Heart right ventricle (tissue), 16 donors: ENCODE measurements around the gene ARHGAP22. TPM values are rescaled to one million over a fixed set of nuclear protein-coding genes. Genes with fewer than 3 reads are reported as not detected.

Source experiments
- ATAC-seq, 8 donors: fragments of 200-7000 bp; cut with Tn5 transposase; one replicate each; pipeline ENCODE4 v1.9.1; 2020; ENCODE audit warnings: mild to moderate bottlenecking in 8 of 8, moderate library complexity in 8 of 8, moderate number of reproducible peaks in 1 of 8
- DNase-seq, 2 donors: peaks; one replicate each; pipeline ENCODE4 v3.0.0-alpha.2; 2020
- H3K27ac ChIP-seq, 10 donors: fragments of 200-600 bp; sonication (generic) in 2 of 10; one replicate each; pipeline versions ENCODE4 v1.5.0 to v1.8.0; 2020 to 2022; ENCODE audit warnings: mild to moderate bottlenecking in 3 of 10
- H3K27me3 ChIP-seq, 7 donors: fragments of 200-600 bp; one replicate each; pipeline ENCODE4 v1.8.0; 2021 to 2022; ENCODE audit warnings: mild to moderate bottlenecking in 2 of 7
- H3K36me3 ChIP-seq, 9 donors: fragments of 200-600 bp; sonication (generic) in 1 of 9; one replicate each; pipeline versions ENCODE4 v1.5.0 to v1.8.0; 2020 to 2022; ENCODE audit warnings: mild to moderate bottlenecking in 2 of 9
- H3K4me1 ChIP-seq, 9 donors: fragments of 200-600 bp; sonication (generic) in 1 of 9; one replicate each; pipeline versions ENCODE4 v1.5.0 to v1.8.0; 2020 to 2022; ENCODE audit warnings: mild to moderate bottlenecking in 4 of 9
- H3K4me3 ChIP-seq, 10 donors: fragments of 200-600 bp; sonication (generic) in 2 of 10; one replicate each; pipeline versions ENCODE4 v1.5.0 to v1.8.0; 2020 to 2022; ENCODE audit warnings: mild to moderate bottlenecking in 7 of 10, moderate library complexity in 2 of 10
- H3K9me3 ChIP-seq, 11 donors: fragments of 200-600 bp in 10 of 11; sonication (generic) in 2 of 11; one replicate each; pipeline versions ENCODE4 v1.5.0 to v1.8.0; 2013 to 2022; ENCODE audit warnings: mild to moderate bottlenecking in 2 of 11, control low read depth in 1 of 11, moderate library complexity in 1 of 11
- CTCF ChIP-seq, 9 donors: fragments of 200-600 bp; sonication (generic) in 2 of 9; IDR thresholded peaks; one replicate each; pipeline versions ENCODE4 v1.5.0 to v1.8.0; 2021 to 2022; ENCODE audit warnings: antibody characterized with exemption in 9 of 9, mild to moderate bottlenecking in 5 of 9, moderate library complexity in 1 of 9
- WGBS, 2 donors: extraction: QIAGEN DNeasy Blood & Tissue Kit; methylation state at CpG; one replicate each; pipeline ENCODE4 v1.1.7; 2013; ENCODE audit warnings: inconsistent platforms in 1 of 2; 5-methylcytosine and 5-hydroxymethylcytosine counted together
- intact Hi-C, 10 donors: fragments of 100-400 bp; cut with DNase I; formaldehyde crosslinking; loops; one replicate each; pipeline versions ENCODE4 v1.11.1 to v1.14.2; 2022
- polyA plus RNA-seq, 2 donors: library from polyadenylated mRNA; stranded (reverse); fragments of 200-250 nt; gene quantifications; one replicate each; pipeline ENCODE4 v1.2.3, GENCODE V29; 2013
- total RNA-seq, 10 donors: library from RNA; stranded (reverse); fragmentation: NEBNext Ultra II Directional in 3 of 10; extraction: Animal tissue kit (Norgen Biotek cat#: 25700) in 3 of 10; gene quantifications; one replicate each; pipeline versions ENCODE4 v1.2.1 to v1.2.4, GENCODE V29; 2021 to 2023
- donor health status: Arrhythmogenic right ventricular cardiomyopathy.
- donor health status: ischemic (EF 13 %, LVEDD 7.1; RV severe dilation, severe dysfunction).
- donor health status: healthy with polysubstance abuse.
- donor health status: DM: no; HTN: yes; CAD: no.
- donor health status: DM: no; HTN: no; CAD: no.
- donor health status: ischemic (EF 25% LVEDD 6.9; RV normal size, moderate dysfunction).
- donor health status: ischemic (EF 25% LVEDD 5.7; RV mildly dilated, moderate dysfunction).
- donor health status: healthy.
- donor health status: DM: yes; HTN: yes; CAD: no.
- donor health status: Ischemic cardiomyopathy.
- donor health status: ischemic (EF 35%, LVEDD 5.7; RV mildly dilated, moderate dysfunction).
- donor health status: nonischemic (EF 11% LVEDD 7.7; RV severe dilation, severe dysfunction).
- donor health status: DM: yes; HTN: yes; CAD: no.
- donor health status: PGD.
- donor health status: ischemic (EF 29% LVEDD 5.4; RV normal size, mild dysfunction).
- donor health status: nonischemic (EF 23%, LVEDD 6.1; RV moderate dilation, normal function).

ARHGAP22 gene
- total and polyA plus RNA-seq, 12 donors = 1.5 to 9.3 (median 2.8) TPM

GRCh38 chr10:48523820-48524758, 80.8 kb downstream of the ARHGAP22 start:
- H3K27me3 ChIP-seq = peaks cover 0 to 40% (median 14%) of the 10 kb centered on the region in 7 donors
- intact Hi-C loops = no loop called here
- DNase-seq (no peak), ATAC-seq (peak in 6 of 8 donors; percentile 15 to 52 (median 39))
- 5% methylated on average over 92 to 93 of the region's 93 CpGs for WGBS, 2 donors
- peak overlapping the region; percentile 30 to 62 (median 53) for H3K4me3 ChIP-seq
- H3K9me3 ChIP-seq = no peaks in the 10 kb centered on the region
- H3K4me1 ChIP-seq = peaks cover 0 to 36% (median 10%) of the 10 kb centered on the region in 9 donors
- peak; percentile 13 to 68 (median 56) for TF ChIP-seq CTCF (IDR thresholded peaks at IDR 0.05)
- no peaks in the 10 kb centered on the region for H3K36me3 ChIP-seq
- H3K27ac ChIP-seq = no peak overlapping the region

DNA sequence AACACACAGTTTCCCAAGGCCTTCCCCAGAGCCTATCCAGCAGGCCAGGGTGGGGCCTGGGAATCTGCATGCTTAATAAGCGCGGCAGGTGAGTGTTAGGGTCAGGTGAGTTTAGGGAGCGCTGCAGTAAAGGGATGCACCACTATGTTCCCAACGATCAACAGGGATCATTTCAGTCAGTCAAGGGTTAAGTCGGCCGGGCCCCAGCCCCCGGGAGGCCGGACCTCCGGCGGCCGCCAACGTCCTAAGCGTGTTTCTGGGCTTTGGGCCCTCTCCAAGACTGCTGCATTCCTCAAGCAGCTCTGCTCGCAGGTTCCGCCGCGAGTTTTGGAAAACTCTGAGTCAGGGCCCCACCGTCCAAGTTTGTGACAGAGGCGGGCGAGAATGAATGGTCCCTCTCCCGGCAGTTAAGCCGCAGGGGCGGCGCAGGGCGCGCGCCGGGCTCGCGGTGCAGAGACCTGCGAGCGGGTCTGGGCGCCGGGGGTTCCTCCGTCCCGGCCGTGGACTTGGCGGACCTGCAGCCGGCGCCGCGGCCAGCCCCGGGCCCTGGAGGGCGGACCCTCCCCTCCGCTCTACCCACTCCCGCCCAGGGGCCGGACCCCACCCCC, 81.6 kb downstream of the ARHGAP22 start:
- H3K27ac ChIP-seq = no peak overlapping the region
- peak; percentile 48 to 57 for DNase-seq

DNA sequence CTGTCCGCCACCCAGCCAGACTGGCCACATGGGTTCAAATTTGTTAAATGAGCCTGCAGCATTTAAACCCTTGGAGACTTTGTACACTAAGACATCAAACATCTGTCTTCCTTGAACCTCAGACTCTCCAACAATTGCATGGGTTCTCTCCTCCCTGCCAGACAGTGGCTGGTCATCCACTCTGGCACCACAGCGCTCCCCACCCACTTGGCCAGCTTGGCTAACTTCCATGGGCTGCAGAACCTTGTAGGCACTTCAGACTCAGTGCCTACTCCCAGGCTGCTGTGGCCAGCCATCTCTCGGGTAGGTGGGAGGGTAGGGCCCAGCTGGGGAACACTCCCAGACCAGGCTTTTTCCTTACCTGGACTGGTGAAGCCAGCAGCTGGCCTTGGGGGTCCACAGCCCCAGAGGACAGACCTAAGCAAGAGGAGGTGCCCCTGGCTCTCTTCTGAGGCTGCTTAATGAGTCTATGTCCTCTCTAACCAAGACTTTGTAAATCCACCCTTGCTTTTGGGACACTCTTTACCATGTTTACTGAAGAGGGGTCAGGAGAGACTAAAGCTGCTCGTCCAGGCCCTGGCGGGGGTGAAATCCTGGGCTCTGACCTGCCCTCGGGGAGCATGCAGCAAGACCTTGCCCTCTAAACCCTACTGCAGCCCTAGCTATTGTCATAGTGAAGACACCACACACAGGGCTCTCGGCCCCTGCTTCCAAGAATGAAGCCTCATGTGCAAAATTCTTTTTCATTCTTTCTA, 82.7 kb downstream of the ARHGAP22 start:
- no peak for TF ChIP-seq CTCF (IDR thresholded peaks at IDR 0.05)
- no peaks in the 10 kb centered on the region for H3K36me3 ChIP-seq
- ATAC-seq (no peak), DNase-seq (no peak)
- H3K9me3 ChIP-seq = no peaks in the 10 kb centered on the region
- H3K27ac ChIP-seq = no peak overlapping the region
- H3K4me3 ChIP-seq = no peak overlapping the region
- peaks cover 0 to 39% (median 11%) of the 10 kb centered on the region in 9 donors for H3K4me1 ChIP-seq
- intact Hi-C loops = no loop called here
- 89 to 93% methylated on average over 7 of the region's 7 CpGs for WGBS, 2 donors
- H3K27me3 ChIP-seq = peaks cover 0 to 40% (median 14%) of the 10 kb centered on the region in 7 donors

More for the DNA sequence above, 81.6 kb downstream of the ARHGAP22 start:
- TF ChIP-seq CTCF (IDR thresholded peaks at IDR 0.05) = peak in 1 of 9 donors; percentile 4
- H3K27me3 ChIP-seq = peaks cover 0 to 40% (median 14%) of the 10 kb centered on the region in 7 donors
- no peaks in the 10 kb centered on the region for H3K9me3 ChIP-seq
- ATAC-seq = peak; percentile 56 to 86 (median 78)
- H3K36me3 ChIP-seq = no peaks in the 10 kb centered on the region
- H3K4me1 ChIP-seq = peaks cover 0 to 43% (median 11%) of the 10 kb centered on the region in 9 donors
- WGBS, 2 donors = 1 to 2% methylated on average over 47 of the region's 47 CpGs
- intact Hi-C loops = no loop called here
- H3K4me3 ChIP-seq = peak overlapping the region; percentile 30 to 62 (median 53)

- H3K4me1 ChIP-seq = peaks cover 0 to 26% (median 10%) of the 10 kb centered on the region in 9 donors
- peaks cover 0 to 39% (median 14%) of the 10 kb centered on the region in 7 donors for H3K27me3 ChIP-seq
- intact Hi-C loops = no loop called here
- no peak overlapping the region for H3K4me3 ChIP-seq
- no peak overlapping the region for H3K27ac ChIP-seq
- TF ChIP-seq CTCF (IDR thresholded peaks at IDR 0.05) = no peak
- WGBS, 2 donors = 96 to 97% methylated on average over 7 of the region's 7 CpGs
- DNase-seq (no peak), ATAC-seq (no peak)
- H3K9me3 ChIP-seq = peaks cover 0 to 15% (median 3%) of the 10 kb centered on the region in 11 donors
- H3K36me3 ChIP-seq = no peaks in the 10 kb centered on the region
These were observed 84.3 kb downstream of the ARHGAP22 start for GRCh38 chr10:48520594-48520993.
